DMS79 treated with DMSO at 0.1 percent for 48 hours (cell line): ENCODE data around the gene SRGAP2C.
"Not testable (repeated sequence)": the region's sequence is repeated elsewhere in the genome, so short reads cannot be mapped to it uniquely, and the experiment has no call there.

Source experiments
- DNase-seq: peaks from one replicate; lab custom pipeline; 2025; lab: John Stamatoyannopoulos, UW

The SRGAP2C gene

GRCh38 chr1:121279548-121279898 is 94.7 kb downstream of the SRGAP2C start:
- not testable (repeated sequence) for DNase-seq

GRCh38 chr1:121280699-121281317 is 96.0 kb downstream of the SRGAP2C start:
- not testable (repeated sequence) for DNase-seq

- DNase-seq, result not testable (repeated sequence)
Observed at GRCh38 chr1:121281480-121281879, 96.7 kb downstream of the SRGAP2C start.

DNA sequence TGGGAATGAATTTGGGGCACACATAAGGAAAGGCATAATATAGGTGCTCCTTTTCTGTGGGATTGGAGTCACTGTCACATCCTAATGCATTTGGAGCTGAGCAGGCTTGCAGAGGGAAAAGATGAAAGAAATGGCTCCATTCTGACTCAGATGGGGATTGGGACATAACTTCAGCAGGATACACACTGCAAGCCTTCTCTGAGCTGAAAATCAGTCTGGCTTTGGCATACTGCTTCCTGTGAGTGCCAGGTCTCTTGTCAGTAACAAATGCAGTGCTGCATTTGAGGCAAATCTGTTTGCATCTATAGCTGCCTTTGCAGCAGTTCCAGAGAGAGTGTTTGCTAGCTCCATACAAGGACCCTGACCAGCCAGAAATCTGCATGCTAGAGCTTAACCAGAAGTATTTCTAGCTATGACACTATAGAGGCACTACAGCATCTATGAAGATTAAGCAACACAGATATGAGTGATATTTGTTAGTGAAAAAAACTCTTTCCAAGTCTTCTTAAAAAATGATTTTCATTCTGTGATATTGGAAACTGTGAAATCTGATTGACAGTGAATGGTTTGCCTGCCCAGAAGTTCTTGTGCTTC is 98.9 kb downstream of the SRGAP2C start:
- not testable (repeated sequence) for DNase-seq

- DNase-seq, result not testable (repeated sequence)
Observed at GRCh38 chr1:121292590-121292989, 107.8 kb downstream of the SRGAP2C start.

DNA sequence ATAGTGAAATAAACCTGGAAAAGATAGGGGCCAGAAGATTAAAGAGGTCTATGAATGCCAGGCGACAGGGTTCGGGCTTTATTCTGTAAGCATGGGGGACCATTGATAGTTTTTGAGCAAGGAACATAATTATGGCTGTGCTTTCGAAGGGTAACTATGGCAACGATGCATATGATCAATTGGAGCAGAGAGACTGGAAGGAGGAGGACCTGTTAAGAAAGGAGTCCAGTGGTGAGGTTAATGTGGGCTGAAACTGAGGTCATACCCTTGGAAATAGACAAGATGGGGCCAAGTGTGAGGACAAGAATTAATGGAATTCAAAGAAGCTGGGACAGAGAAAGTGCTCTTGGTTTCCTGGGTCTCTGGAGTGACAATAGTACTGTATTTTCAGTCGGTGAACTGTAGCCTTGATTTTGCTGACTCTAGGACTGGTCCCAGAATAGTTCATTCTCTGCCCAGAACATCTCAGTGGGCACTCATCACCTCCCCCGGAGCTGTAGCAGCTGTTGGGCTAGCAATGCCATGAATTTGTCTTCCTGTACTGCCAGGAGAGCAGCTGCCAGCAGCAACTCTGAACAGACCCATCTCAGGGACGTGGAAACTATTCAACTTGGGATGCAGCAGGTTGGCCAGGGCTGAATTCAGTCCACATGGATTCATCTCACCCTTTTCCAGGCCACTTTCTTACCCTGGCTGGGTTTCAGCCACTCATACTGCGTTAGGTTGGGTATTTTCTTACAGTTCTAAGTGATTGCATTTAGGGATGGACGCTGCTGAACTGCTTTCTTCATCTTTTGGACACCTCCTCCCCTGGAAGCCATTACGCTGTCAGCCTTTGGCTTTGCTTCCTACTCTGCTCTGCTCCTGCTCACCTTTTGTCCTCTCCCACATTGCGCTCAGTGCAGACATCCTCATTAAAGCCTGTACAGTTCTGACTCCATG is 108.8 kb downstream of the SRGAP2C start:
- DNase-seq, result not testable (repeated sequence)

GRCh38 chr1:121294205-121294570 is 109.4 kb downstream of the SRGAP2C start:
- not testable (repeated sequence) for DNase-seq

GRCh38 chr1:121296563-121296962 is 111.8 kb downstream of the SRGAP2C start:
- DNase-seq, result not testable (repeated sequence)

GRCh38 chr1:121298529-121298928 is 113.8 kb downstream of the SRGAP2C start:
- DNase-seq, result not testable (repeated sequence)

- not testable (repeated sequence) for DNase-seq
Observed at GRCh38 chr1:121299514-121300149, 114.9 kb downstream of the SRGAP2C start.

- DNase-seq, result not testable (repeated sequence)
Observed at GRCh38 chr1:121301876-121302275, 117.1 kb downstream of the SRGAP2C start.

DNA sequence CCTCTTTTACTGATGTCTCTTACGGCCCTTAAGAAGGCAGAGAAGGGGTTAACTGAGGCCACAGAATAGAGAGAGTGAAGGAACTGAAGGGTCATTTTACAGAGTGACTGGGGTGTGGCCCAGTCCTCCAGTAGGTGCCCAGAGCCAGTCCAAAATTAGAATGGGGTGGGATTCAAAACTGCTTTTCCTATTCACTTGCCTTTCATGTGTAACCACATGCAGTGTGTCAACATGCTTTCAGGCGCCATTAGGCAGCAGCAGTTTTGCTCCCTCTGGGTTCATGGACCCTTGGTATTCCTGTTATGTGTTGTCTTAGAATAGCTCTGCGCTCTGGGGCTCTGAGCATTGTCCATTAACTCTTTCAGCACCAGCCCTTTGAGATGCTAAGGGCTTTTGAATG is 123.0 kb downstream of the SRGAP2C start:
- DNase-seq, result not testable (repeated sequence)

DNA sequence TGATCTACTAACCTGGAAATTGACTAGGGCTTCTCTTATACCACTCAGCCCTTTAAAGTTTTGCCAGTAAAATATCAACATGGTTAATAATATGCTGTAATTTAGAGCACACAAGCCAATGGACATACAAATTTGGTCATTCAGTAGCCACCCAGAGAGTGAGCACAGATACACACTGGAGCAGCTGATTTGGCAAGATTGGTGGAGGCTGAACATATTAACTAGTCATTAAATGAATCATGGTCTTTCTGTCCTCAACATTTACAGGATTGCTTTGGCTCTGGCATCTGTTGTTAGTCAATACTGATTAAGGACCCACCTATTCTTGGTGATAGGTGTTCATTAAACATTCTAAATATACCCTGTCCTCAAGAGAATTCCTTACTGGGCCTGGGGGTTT is 130.7 kb downstream of the SRGAP2C start:
- DNase-seq, result not testable (repeated sequence)

DNA sequence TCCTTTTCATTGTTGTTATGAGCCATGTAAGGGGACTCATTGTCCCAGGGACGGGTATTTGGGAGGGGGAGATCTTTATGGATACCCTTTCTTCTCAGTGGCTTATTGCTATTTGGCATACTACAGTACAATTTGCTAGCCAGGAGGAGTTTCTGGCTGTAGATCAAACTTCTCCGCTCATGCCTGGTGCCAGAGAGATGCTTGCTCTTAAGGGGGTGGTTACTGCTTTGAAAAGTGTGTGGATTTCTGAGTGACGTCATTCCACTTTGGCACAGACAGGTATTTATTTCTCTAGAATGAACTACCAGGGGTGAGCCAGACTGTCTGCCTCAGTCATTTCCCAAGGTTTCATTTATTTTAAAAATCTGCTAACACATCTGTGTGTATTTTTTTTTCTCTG is 131.3 kb downstream of the SRGAP2C start:
- DNase-seq, result not testable (repeated sequence)

GRCh38 chr1:121317491-121318468 is 133.0 kb downstream of the SRGAP2C start:
- not testable (repeated sequence) for DNase-seq

DNA sequence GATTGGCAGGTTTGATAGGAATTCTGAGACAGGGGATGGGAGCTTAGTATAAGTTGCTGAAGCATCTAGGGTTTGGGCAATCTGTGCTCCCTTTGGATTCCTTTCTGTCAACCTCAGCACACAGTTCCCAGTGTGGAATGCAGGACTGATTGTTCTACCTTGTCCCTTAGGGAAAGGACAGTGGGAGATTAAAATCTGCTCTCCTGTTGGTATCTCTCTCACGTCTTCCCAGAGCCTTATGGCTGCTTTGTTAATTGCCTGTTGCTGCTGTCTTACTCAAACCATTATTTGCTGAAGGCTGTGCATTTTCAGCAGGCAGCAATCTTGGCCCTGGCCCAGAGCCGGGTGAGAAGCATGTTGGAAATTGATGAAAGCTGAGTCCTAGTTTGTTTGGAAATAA is 133.9 kb downstream of the SRGAP2C start:
- not testable (repeated sequence) for DNase-seq

- not testable (repeated sequence) for DNase-seq
Observed at GRCh38 chr1:121321660-121322059, 136.9 kb downstream of the SRGAP2C start.

DNA sequence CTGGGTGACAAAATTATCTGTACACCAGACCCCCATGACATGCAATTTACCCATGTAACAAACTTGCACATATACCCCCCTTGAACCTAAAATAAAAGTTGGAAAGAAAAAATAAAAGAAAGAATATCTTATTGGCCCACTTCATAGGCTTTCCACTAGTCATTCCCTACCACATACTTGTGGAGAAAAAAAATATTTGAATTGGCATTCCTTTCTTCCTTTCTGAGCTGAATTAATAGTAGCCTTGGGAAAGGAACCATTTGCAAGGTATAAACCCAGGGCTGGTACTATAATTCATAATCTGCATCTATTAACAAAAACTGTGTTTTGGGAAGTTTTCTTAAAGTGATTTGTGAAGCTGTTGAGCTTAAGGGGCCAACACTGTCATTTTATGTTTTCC is 140.0 kb downstream of the SRGAP2C start:
- not testable (repeated sequence) for DNase-seq

GRCh38 chr1:121332141-121332540 is 147.4 kb downstream of the SRGAP2C start:
- DNase-seq, result not testable (repeated sequence)

GRCh38 chr1:121332599-121333562 is 148.1 kb downstream of the SRGAP2C start:
- not testable (repeated sequence) for DNase-seq
